ENCODE results near the gene ZNF830.
"Not testable (repeated sequence)": the region's sequence is repeated elsewhere in the genome, so short reads cannot be mapped to it uniquely, and the experiment has no call there.

- TF ChIP-seq TAF1 (IDR thresholded peaks at IDR 0.05; ENCODE audit: borderline replicate concordance, low read depth, low read length); RCOR1 (IDR thresholded peaks at IDR 0.05; ENCODE audit: low read length); TEAD4 (IDR thresholded peaks at IDR 0.05; ENCODE audit: borderline replicate concordance, insufficient read depth): not testable (repeated sequence)
Observed at GRCh38 chr17:34950780-34951179, 10.6 kb upstream of the ZNF830 start.
